NT2/D1 (cell line): Measurements from ENCODE around the gene TLE1.

Experiments
- SUZ12 ChIP-seq: IDR thresholded peaks from 2 replicates; pipeline ENCODE4 v1.6.1; 2011; ENCODE audit not compliant: insufficient read length, insufficient read depth; ENCODE audit errors: extremely low read depth
- YY1 ChIP-seq: IDR thresholded peaks from 2 replicates; pipeline ENCODE4 v1.6.1; 2011; ENCODE audit not compliant: insufficient read length, insufficient read depth
- ZNF274 ChIP-seq: IDR thresholded peaks from 2 replicates; pipeline ENCODE4 v1.6.1; 2011; ENCODE audit warnings: mild to moderate bottlenecking, low read depth, low read length

- TF ChIP-seq ZNF274 (no peak), YY1 (no peak), SUZ12 (no peak)
These were observed 11.3 kb downstream of the TLE1 start for GRCh38 chr9:81678088-81678487.
